Measurements from ENCODE around the gene P2RY12. TPM values are rescaled to one million over a fixed set of nuclear protein-coding genes. Genes with fewer than 3 reads are reported as not detected.

P2RY12 gene
- total and polyA plus RNA-seq, 7 donors: 0.13 to 1.1 (median 0.36) TPM; not detected in 1

- 57 to 72% (median 65%) methylated on average over 2 of the region's 2 CpGs for WGBS, 3 donors
- Histone ChIP-seq H3K36me3 (ENCODE audit: insufficient read depth in 1 of 2, low read depth in 1 of 2) (no peaks in the 10 kb centered on the region), H3K27me3 (ENCODE audit: insufficient read depth in 3 of 3, low read length in 2 of 3) (no peaks in the 10 kb centered on the region), H3K4me1 (no peaks in the 10 kb centered on the region), H3K4me3 (no peak overlapping the region), H3K27ac (no peak overlapping the region), H3K9me3 (no peaks in the 10 kb centered on the region)
- no peak for TF ChIP-seq CTCF (IDR thresholded peaks at IDR 0.05)
- DNase-seq (no peak), ATAC-seq (no peak)
- intact Hi-C loops (cut with DNase I): no loop called here
Observed at GRCh38 chr3:151357463-151357850, 27.1 kb downstream of the P2RY12 start.

GRCh38 chr3:151356794-151357462 is 27.6 kb downstream of the P2RY12 start:
- no peak for ATAC-seq

GRCh38 chr3:151351648-151352047 is 32.9 kb downstream of the P2RY12 start:
- ATAC-seq (no peak), DNase-seq (no peak)
- no peaks in the 10 kb centered on the region for H3K36me3 ChIP-seq (ENCODE audit: insufficient read depth in 1 of 2, low read depth in 1 of 2)
- no peak overlapping the region for H3K27ac ChIP-seq
- intact Hi-C loops (cut with DNase I): no loop called here
- no peaks in the 10 kb centered on the region for H3K27me3 ChIP-seq (ENCODE audit: insufficient read depth in 3 of 3, low read length in 2 of 3)
- no peak overlapping the region for H3K4me3 ChIP-seq
- no peaks in the 10 kb centered on the region for H3K9me3 ChIP-seq
- WGBS, 3 donors: 84 to 93% (median 85%) methylated on average over 4 of the region's 4 CpGs
- no peak for TF ChIP-seq CTCF (IDR thresholded peaks at IDR 0.05)
- no peaks in the 10 kb centered on the region for H3K4me1 ChIP-seq

More at GRCh38 chr3:151356794-151357462, 27.6 kb downstream of the P2RY12 start:
- DNase-seq: no peak
- H3K4me3 ChIP-seq: no peak overlapping the region
- no peaks in the 10 kb centered on the region for H3K4me1 ChIP-seq
- H3K27ac ChIP-seq: no peak overlapping the region
- no peaks in the 10 kb centered on the region for H3K27me3 ChIP-seq (ENCODE audit: insufficient read depth in 3 of 3, low read length in 2 of 3)
- no peak for TF ChIP-seq CTCF (IDR thresholded peaks at IDR 0.05)
- H3K9me3 ChIP-seq: no peaks in the 10 kb centered on the region
- intact Hi-C loops (cut with DNase I): no loop called here
- 51 to 58% (median 52%) methylated on average over 2 of the region's 2 CpGs for WGBS, 3 donors
- H3K36me3 ChIP-seq (ENCODE audit: insufficient read depth in 1 of 2, low read depth in 1 of 2): no peaks in the 10 kb centered on the region

- DNase-seq (no peak), ATAC-seq (no peak)
- Histone ChIP-seq H3K4me1 (no peaks in the 10 kb centered on the region), H3K27me3 (ENCODE audit: insufficient read depth in 3 of 3, low read length in 2 of 3) (no peaks in the 10 kb centered on the region), H3K36me3 (ENCODE audit: insufficient read depth in 1 of 2, low read depth in 1 of 2) (no peaks in the 10 kb centered on the region), H3K9me3 (no peaks in the 10 kb centered on the region), H3K4me3 (no peak overlapping the region), H3K27ac (no peak overlapping the region)
- 92 to 95% (median 93%) methylated on average over 1 of the region's 1 CpG for WGBS, 3 donors
- TF ChIP-seq CTCF (IDR thresholded peaks at IDR 0.05): no peak
- intact Hi-C loops (cut with DNase I): no loop called here
Observed at GRCh38 chr3:151351219-151351618, 33.3 kb downstream of the P2RY12 start.

- H3K27me3 ChIP-seq (ENCODE audit: insufficient read depth in 3 of 3, low read length in 2 of 3): no peaks in the 10 kb centered on the region
- WGBS, 3 donors: 79 to 83% (median 82%) methylated on average over 1 of the region's 1 CpG
- no peaks in the 10 kb centered on the region for H3K36me3 ChIP-seq (ENCODE audit: insufficient read depth in 1 of 2, low read depth in 1 of 2)
- intact Hi-C loops (cut with DNase I): no loop called here
- no peak for TF ChIP-seq CTCF (IDR thresholded peaks at IDR 0.05)
- H3K27ac ChIP-seq: no peak overlapping the region
- DNase-seq (no peak), ATAC-seq (no peak)
- H3K4me1 ChIP-seq: no peaks in the 10 kb centered on the region
- no peaks in the 10 kb centered on the region for H3K9me3 ChIP-seq
- H3K4me3 ChIP-seq: no peak overlapping the region
Observed at GRCh38 chr3:151350656-151351055, 33.9 kb downstream of the P2RY12 start.
